Cerebellar nuclear complex (tissue), 1 donor: Measurements from ENCODE around the gene GIPC2.
"Not testable (repeated sequence)": the region's sequence is repeated elsewhere in the genome, so short reads cannot be mapped to it uniquely, and the experiment has no call there.

Source experiments
- DNase-seq, 2 experiments: peaks; one replicate each; lab custom pipeline; 2025; lab: John Stamatoyannopoulos, UW

GIPC2 gene

GRCh38 chr1:78036450-78036849 lies 9.3 kb upstream of the GIPC2 start:
- DNase-seq: no peak

- no peak for DNase-seq
These were observed 7.7 kb upstream of the GIPC2 start for GRCh38 chr1:78038071-78038470.

GRCh38 chr1:78038491-78038939 lies 7.3 kb upstream of the GIPC2 start:
- DNase-seq: no peak

- DNase-seq: no peak
These were observed 5.2 kb upstream of the GIPC2 start for GRCh38 chr1:78040484-78041089.

GRCh38 chr1:78043436-78043835 lies 2.3 kb upstream of the GIPC2 start:
- DNase-seq: no peak

GRCh38 chr1:78044796-78045562 lies 787 bp upstream of the GIPC2 start:
- no peak for DNase-seq

- no peak for DNase-seq
These were observed 222 bp upstream of the GIPC2 start for GRCh38 chr1:78045563-78045925.

GRCh38 chr1:78047106-78047505 lies 1.3 kb downstream of the GIPC2 start:
- DNase-seq: no peak

GRCh38 chr1:78047631-78048030 lies 1.9 kb downstream of the GIPC2 start:
- no peak for DNase-seq

GRCh38 chr1:78048446-78048845 lies 2.7 kb downstream of the GIPC2 start:
- DNase-seq: no peak

GRCh38 chr1:78049396-78049795 lies 3.6 kb downstream of the GIPC2 start:
- DNase-seq: no peak

GRCh38 chr1:78051005-78051404 lies 5.2 kb downstream of the GIPC2 start:
- DNase-seq: no peak

GRCh38 chr1:78052685-78053405 lies 7.1 kb downstream of the GIPC2 start:
- no peak for DNase-seq

- no peak for DNase-seq
These were observed 7.7 kb downstream of the GIPC2 start for GRCh38 chr1:78053498-78053897.

- no peak for DNase-seq
These were observed 8.8 kb downstream of the GIPC2 start for GRCh38 chr1:78054559-78054958.

- no peak for DNase-seq
These were observed 9.2 kb downstream of the GIPC2 start for GRCh38 chr1:78054972-78055371.

- DNase-seq: no peak
These were observed 9.9 kb downstream of the GIPC2 start for GRCh38 chr1:78055565-78056132.

- no peak for DNase-seq
These were observed 12.9 kb downstream of the GIPC2 start for GRCh38 chr1:78058670-78059069.

- no peak for DNase-seq
These were observed 15.2 kb downstream of the GIPC2 start for GRCh38 chr1:78060857-78061563.

GRCh38 chr1:78061825-78062523 lies 16.2 kb downstream of the GIPC2 start:
- no peak for DNase-seq

- DNase-seq: not testable (repeated sequence)
These were observed 19.1 kb downstream of the GIPC2 start for GRCh38 chr1:78064886-78065285.
